HEK293 (cell line): ENCODE results near the gene OR1N2.

Experiments used
- MZF1 ChIP-seq: fragments of 450-650 bp; formaldehyde crosslinking; IDR thresholded peaks from 2 replicates; pipeline ENCODE4 v1.5.1; 2017; ENCODE audit warnings: missing biosample characterization, missing genetic modification characterization, borderline replicate concordance
- ZFP37 ChIP-seq: fragments of 450-650 bp; formaldehyde crosslinking; IDR thresholded peaks from 2 replicates; pipeline ENCODE4 v1.5.1; 2016; ENCODE audit warnings: missing biosample characterization, missing genetic modification characterization
- ZNF138 ChIP-seq: fragments of 450-650 bp; formaldehyde crosslinking; IDR thresholded peaks from 2 replicates; pipeline ENCODE4 v1.5.1; 2016; ENCODE audit warnings: missing biosample characterization, missing genetic modification characterization, borderline replicate concordance
- ZNF423 ChIP-seq: fragments of 450-650 bp; formaldehyde crosslinking; IDR thresholded peaks from 2 replicates; pipeline ENCODE4 v1.5.1; 2016; ENCODE audit warnings: missing biosample characterization, missing genetic modification characterization
- ZNF501 ChIP-seq: fragments of 450-650 bp; formaldehyde crosslinking; IDR thresholded peaks from 2 replicates; pipeline ENCODE4 v1.5.1; 2016; ENCODE audit warnings: missing biosample characterization, missing genetic modification characterization
- ZNF514 ChIP-seq: fragments of 450-650 bp; formaldehyde crosslinking; IDR thresholded peaks from 2 replicates; pipeline ENCODE4 v1.5.1; 2016; ENCODE audit warnings: missing biosample characterization, missing genetic modification characterization
- ZNF561 ChIP-seq: fragments of 450-650 bp; IDR thresholded peaks from 2 replicates; pipeline ENCODE4 v1.5.1; 2018; ENCODE audit warnings: missing biosample characterization, missing genetic modification characterization, borderline replicate concordance
- TF ChIP-seq, protein P1 (sequence below): fragments of 450-650 bp; formaldehyde crosslinking; IDR thresholded peaks from 2 replicates; pipeline ENCODE4 v1.5.1; 2016; ENCODE audit warnings: missing biosample characterization, missing genetic modification characterization
- TF ChIP-seq, protein P2 (sequence below): fragments of 450-650 bp; formaldehyde crosslinking; IDR thresholded peaks from 2 replicates; pipeline ENCODE4 v1.5.1; 2016; ENCODE audit warnings: missing biosample characterization, missing genetic modification characterization, borderline replicate concordance

DNA sequence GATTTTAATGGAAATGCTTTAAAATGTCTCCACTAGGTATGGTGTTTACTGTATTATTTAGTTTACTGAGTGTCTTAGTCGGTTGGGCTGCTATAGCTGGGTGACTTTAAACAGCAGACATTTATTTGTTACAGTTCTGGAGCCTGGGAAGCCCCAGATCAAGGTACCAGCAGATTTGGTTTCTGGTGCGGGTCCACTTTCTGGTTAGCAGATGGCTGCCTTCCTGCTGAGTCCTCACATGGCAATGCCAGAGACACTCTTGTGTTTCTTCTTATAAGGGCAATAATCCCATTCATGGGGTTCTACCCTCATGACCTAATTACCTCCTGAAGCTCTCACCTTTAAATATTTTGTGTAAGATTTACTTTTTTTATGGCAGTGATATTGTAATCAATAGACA is 34.7 kb upstream of the OR1N2 start:
- TF ChIP-seq, protein P1, sequence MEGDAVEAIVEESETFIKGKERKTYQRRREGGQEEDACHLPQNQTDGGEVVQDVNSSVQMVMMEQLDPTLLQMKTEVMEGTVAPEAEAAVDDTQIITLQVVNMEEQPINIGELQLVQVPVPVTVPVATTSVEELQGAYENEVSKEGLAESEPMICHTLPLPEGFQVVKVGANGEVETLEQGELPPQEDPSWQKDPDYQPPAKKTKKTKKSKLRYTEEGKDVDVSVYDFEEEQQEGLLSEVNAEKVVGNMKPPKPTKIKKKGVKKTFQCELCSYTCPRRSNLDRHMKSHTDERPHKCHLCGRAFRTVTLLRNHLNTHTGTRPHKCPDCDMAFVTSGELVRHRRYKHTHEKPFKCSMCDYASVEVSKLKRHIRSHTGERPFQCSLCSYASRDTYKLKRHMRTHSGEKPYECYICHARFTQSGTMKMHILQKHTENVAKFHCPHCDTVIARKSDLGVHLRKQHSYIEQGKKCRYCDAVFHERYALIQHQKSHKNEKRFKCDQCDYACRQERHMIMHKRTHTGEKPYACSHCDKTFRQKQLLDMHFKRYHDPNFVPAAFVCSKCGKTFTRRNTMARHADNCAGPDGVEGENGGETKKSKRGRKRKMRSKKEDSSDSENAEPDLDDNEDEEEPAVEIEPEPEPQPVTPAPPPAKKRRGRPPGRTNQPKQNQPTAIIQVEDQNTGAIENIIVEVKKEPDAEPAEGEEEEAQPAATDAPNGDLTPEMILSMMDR (tag by site-specific recombination), result no peak
- TF ChIP-seq ZFP37, result no peak
- no peak for TF ChIP-seq ZNF501 (tag by site-specific recombination)
- no peak for TF ChIP-seq ZNF561 (tag by site-specific recombination)
- no peak for TF ChIP-seq ZNF138 (tag by site-specific recombination)
- no peak for TF ChIP-seq ZNF514 (tag by site-specific recombination)
- TF ChIP-seq MZF1 (tag by site-specific recombination), result no peak
- no peak for TF ChIP-seq ZNF423 (tag by site-specific recombination)
- TF ChIP-seq, protein P2, sequence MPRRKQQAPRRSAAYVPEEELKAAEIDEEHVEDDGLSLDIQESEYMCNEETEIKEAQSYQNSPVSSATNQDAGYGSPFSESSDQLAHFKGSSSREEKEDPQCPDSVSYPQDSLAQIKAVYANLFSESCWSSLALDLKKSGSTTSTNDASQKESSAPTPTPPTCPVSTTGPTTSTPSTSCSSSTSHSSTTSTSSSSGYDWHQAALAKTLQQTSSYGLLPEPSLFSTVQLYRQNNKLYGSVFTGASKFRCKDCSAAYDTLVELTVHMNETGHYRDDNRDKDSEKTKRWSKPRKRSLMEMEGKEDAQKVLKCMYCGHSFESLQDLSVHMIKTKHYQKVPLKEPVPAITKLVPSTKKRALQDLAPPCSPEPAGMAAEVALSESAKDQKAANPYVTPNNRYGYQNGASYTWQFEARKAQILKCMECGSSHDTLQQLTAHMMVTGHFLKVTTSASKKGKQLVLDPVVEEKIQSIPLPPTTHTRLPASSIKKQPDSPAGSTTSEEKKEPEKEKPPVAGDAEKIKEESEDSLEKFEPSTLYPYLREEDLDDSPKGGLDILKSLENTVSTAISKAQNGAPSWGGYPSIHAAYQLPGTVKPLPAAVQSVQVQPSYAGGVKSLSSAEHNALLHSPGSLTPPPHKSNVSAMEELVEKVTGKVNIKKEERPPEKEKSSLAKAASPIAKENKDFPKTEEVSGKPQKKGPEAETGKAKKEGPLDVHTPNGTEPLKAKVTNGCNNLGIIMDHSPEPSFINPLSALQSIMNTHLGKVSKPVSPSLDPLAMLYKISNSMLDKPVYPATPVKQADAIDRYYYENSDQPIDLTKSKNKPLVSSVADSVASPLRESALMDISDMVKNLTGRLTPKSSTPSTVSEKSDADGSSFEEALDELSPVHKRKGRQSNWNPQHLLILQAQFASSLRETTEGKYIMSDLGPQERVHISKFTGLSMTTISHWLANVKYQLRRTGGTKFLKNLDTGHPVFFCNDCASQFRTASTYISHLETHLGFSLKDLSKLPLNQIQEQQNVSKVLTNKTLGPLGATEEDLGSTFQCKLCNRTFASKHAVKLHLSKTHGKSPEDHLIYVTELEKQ (tag by site-specific recombination), result no peak
